ENCODE results near the gene WFDC1. TPM values are rescaled to one million over a fixed set of nuclear protein-coding genes. Genes with fewer than 3 reads are reported as not detected.
"Not testable (repeated sequence)": the region's sequence is repeated elsewhere in the genome, so short reads cannot be mapped to it uniquely, and the experiment has no call there.

The WFDC1 gene
- polyA plus RNA-seq, 1 donor from 2014 or later = not detected

DNA sequence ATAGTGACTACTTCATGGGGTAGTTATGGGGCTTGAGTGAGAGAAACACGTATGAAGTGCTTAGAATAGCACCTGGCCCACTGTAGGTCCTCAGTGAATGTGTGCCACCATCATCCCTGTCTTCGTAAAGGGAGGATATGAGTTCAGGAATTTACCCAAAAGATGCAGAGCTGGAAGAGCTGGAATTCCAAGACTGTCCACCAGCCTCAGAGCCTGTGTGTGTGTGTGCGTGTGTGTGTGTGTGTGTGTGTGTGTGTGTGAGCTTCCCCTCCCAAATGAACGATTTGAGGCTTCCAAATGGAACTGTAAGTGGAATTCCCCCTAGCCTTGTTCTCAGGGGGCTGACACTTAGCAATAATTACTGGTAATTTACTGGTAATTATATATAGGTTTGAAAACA is 27.3 kb downstream of the WFDC1 start:
- no peak overlapping the region for H3K4me3 Mint-ChIP-seq
- H3K36me3 Mint-ChIP-seq = no peaks in the 10 kb centered on the region
- H3K27me3 Mint-ChIP-seq = no peaks in the 10 kb centered on the region
- H3K27ac Mint-ChIP-seq = no peak overlapping the region
- peaks cover 3 to 10% (median 4%) of the 10 kb centered on the region in 3 donors for H3K9me3 Mint-ChIP-seq
- no peaks in the 10 kb centered on the region for H3K4me1 Mint-ChIP-seq

- Mint-ChIP-seq H3K4me3 (no peak overlapping the region), H3K27ac (no peak overlapping the region), H3K9me3 (peaks cover 3 to 10% (median 4%) of the 10 kb centered on the region in 3 donors), H3K36me3 (no peaks in the 10 kb centered on the region), H3K27me3 (no peaks in the 10 kb centered on the region), H3K4me1 (no peaks in the 10 kb centered on the region)
These were observed 28.1 kb downstream of the WFDC1 start for GRCh38 chr16:84322749-84323148.

GRCh38 chr16:84323606-84324005 is 28.9 kb downstream of the WFDC1 start:
- Mint-ChIP-seq H3K27me3 (no peaks in the 10 kb centered on the region), H3K9me3 (peaks cover 3 to 5% (median 4%) of the 10 kb centered on the region in 3 donors), H3K27ac (no peak overlapping the region), H3K4me3 (no peak overlapping the region), H3K36me3 (peaks cover 1% of the 10 kb centered on the region), H3K4me1 (no peaks in the 10 kb centered on the region)

GRCh38 chr16:84324434-84325262 is 30.0 kb downstream of the WFDC1 start:
- Mint-ChIP-seq H3K27me3 (no peaks in the 10 kb centered on the region), H3K27ac (no peak overlapping the region), H3K36me3 (peaks cover 1% of the 10 kb centered on the region), H3K9me3 (no peaks in the 10 kb centered on the region), H3K4me3 (no peak overlapping the region), H3K4me1 (no peaks in the 10 kb centered on the region)

DNA sequence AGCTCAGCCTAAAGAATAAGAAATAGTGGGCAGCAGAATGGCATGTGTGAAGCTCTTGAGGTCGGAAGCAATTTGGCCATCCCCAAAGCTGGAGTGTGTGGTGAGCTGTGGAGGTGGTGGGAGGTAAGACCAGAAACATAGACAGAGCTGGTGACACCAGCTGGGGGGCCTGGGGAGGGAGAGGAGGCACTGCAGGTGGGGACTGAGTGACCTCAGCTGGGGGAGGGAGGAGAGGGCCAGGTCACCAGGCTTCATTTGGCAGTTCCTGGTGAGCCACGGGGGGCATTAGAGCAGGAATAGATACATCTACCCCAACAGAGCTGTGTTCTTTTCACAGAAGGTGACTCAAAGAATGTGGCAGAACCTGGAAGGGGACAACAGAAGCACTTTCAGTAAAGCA is 31.9 kb downstream of the WFDC1 start:
- H3K4me1 Mint-ChIP-seq = no peaks in the 10 kb centered on the region
- H3K4me3 Mint-ChIP-seq = no peak overlapping the region
- H3K9me3 Mint-ChIP-seq = no peaks in the 10 kb centered on the region
- no peak overlapping the region for H3K27ac Mint-ChIP-seq
- H3K36me3 Mint-ChIP-seq = peaks cover 1% of the 10 kb centered on the region
- peaks cover 3% of the 10 kb centered on the region for H3K27me3 Mint-ChIP-seq

- no peak overlapping the region for H3K27ac Mint-ChIP-seq
- peaks cover 9% of the 10 kb centered on the region for H3K27me3 Mint-ChIP-seq
- H3K4me1 Mint-ChIP-seq = no peaks in the 10 kb centered on the region
- peaks cover 1% of the 10 kb centered on the region for H3K36me3 Mint-ChIP-seq
- H3K4me3 Mint-ChIP-seq = no peak overlapping the region
- H3K9me3 Mint-ChIP-seq = peaks cover 0 to 2% (median 0%) of the 10 kb centered on the region in 3 donors
These were observed 33.3 kb downstream of the WFDC1 start for GRCh38 chr16:84327926-84328505.

DNA sequence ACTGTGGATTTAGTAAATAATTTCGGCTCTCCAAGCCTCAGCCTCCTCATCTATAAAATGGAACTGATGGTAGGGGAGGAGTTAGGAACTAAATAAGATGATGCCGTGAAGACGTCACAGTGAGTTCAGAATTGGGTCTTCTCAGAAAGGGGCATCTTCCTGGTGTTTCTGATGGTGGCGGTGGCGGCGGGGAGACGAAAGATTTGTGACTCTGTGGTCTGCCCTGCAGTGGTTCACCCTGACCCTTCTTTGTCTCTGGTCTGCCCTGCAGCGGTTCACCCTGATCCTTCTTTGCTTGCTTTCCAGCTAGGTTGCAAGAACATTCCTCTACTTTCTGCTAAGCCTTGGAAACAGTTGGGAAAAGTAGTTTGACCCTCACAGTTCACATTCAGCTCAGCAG is 34.3 kb downstream of the WFDC1 start:
- Mint-ChIP-seq H3K9me3 (peaks cover 0 to 2% (median 2%) of the 10 kb centered on the region in 3 donors), H3K4me3 (no peak overlapping the region), H3K27me3 (peaks cover 9% of the 10 kb centered on the region), H3K27ac (no peak overlapping the region), H3K4me1 (no peaks in the 10 kb centered on the region), H3K36me3 (peaks cover 1% of the 10 kb centered on the region)

- Mint-ChIP-seq H3K27me3 (peaks cover 9% of the 10 kb centered on the region), H3K4me3 (no peak overlapping the region), H3K4me1 (no peaks in the 10 kb centered on the region), H3K27ac (no peak overlapping the region), H3K36me3 (peaks cover 1% of the 10 kb centered on the region), H3K9me3 (peaks cover 2 to 3% (median 2%) of the 10 kb centered on the region in 3 donors)
These were observed 35.4 kb downstream of the WFDC1 start for GRCh38 chr16:84329843-84330684.

- Mint-ChIP-seq H3K27ac (no peak overlapping the region), H3K9me3 (peaks cover 4 to 8% (median 7%) of the 10 kb centered on the region in 3 donors), H3K4me3 (no peak overlapping the region)
These were observed 36.0 kb downstream of the WFDC1 start for GRCh38 chr16:84330685-84331050.

DNA sequence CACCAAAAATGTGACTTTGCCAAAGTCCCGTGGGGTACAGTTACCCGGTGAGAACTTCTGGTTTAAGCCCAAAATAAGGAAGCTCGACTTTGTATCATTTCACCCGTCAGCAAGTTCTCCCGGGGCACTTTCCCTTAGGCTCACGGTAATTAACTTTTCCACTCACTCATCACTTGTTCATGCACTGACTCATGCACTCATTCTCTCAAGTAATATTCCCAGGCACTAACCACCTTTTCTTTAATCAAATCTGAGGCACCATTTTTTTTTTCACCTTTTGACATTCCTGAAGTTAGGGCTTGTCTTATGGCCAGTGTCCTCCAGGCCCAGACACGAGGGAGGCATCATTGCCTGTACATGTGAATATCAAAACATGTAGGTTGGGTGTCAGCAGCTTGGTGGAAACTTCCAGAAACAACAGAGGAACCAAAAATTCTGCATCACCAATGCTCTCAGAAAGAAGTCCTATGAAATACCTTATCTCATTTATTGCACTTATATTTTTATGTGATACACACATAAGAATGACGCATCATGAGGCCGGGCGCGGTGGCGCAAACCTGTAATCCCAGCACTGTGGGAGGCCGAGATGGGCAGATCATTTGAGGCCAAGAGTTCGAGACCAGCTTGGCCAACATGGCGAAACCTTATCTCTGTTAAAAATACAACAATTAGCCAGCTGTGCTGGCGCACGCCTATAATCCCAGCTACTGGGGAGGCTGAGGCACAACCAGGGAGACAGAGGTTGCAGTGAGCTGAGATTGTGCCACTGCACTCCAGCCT is 37.5 kb downstream of the WFDC1 start:
- Mint-ChIP-seq H3K36me3 (peaks cover 1% of the 10 kb centered on the region), H3K27ac (no peak overlapping the region), H3K4me1 (no peaks in the 10 kb centered on the region), H3K27me3 (peaks cover 9% of the 10 kb centered on the region), H3K4me3 (no peak overlapping the region), H3K9me3 (peaks cover 6 to 16% (median 12%) of the 10 kb centered on the region in 3 donors)

More at GRCh38 chr16:84330685-84331050, 36.0 kb downstream of the WFDC1 start:
- Mint-ChIP-seq H3K36me3 (peaks cover 1% of the 10 kb centered on the region), H3K27me3 (peaks cover 9% of the 10 kb centered on the region), H3K4me1 (no peaks in the 10 kb centered on the region)

- Mint-ChIP-seq H3K27me3 (peaks cover 11% of the 10 kb centered on the region), H3K4me1 (no peaks in the 10 kb centered on the region), H3K27ac (no peak overlapping the region)
These were observed 38.5 kb downstream of the WFDC1 start for GRCh38 chr16:84332975-84333684.

GRCh38 chr16:84334058-84334457 is 39.4 kb downstream of the WFDC1 start:
- H3K4me1 Mint-ChIP-seq = no peaks in the 10 kb centered on the region
- H3K36me3 Mint-ChIP-seq = no peaks in the 10 kb centered on the region
- H3K4me3 Mint-ChIP-seq = no peak overlapping the region
- H3K9me3 Mint-ChIP-seq = peaks cover 6 to 20% (median 12%) of the 10 kb centered on the region in 3 donors
- no peak overlapping the region for H3K27ac Mint-ChIP-seq
- H3K27me3 Mint-ChIP-seq = peaks cover 11% of the 10 kb centered on the region

More at GRCh38 chr16:84332975-84333684, 38.5 kb downstream of the WFDC1 start:
- peaks cover 6 to 20% (median 12%) of the 10 kb centered on the region in 3 donors for H3K9me3 Mint-ChIP-seq
- no peak overlapping the region for H3K4me3 Mint-ChIP-seq
- H3K36me3 Mint-ChIP-seq = peaks cover 1% of the 10 kb centered on the region

DNA sequence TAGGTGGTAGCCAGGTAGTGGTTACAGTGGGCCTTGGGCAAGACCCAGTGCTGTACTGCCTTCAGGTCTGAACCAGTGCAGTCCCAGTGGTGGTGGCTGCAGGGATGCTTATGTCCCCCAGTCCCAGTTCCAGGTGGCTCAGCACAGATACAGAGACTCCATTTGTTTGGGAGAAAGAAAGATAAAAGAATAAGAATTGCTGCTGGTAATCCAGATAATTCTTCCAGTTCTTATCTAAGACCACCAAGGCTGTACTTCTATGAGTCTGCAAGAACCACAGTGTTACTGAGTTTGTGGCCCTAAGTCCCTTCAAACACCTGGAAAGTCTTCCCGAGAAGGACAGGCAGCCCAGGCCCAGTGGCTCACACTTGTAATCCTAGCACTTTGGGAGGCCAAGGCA is 39.8 kb downstream of the WFDC1 start:
- Mint-ChIP-seq H3K9me3 (peaks cover 6 to 20% (median 15%) of the 10 kb centered on the region in 3 donors), H3K27me3 (peaks cover 11% of the 10 kb centered on the region), H3K4me3 (no peak overlapping the region), H3K4me1 (no peaks in the 10 kb centered on the region), H3K36me3 (no peaks in the 10 kb centered on the region), H3K27ac (no peak overlapping the region)

GRCh38 chr16:84337236-84337635 is 42.6 kb downstream of the WFDC1 start:
- H3K36me3 Mint-ChIP-seq, H3K4me1 Mint-ChIP-seq, H3K27ac Mint-ChIP-seq, H3K4me3 Mint-ChIP-seq, H3K27me3 Mint-ChIP-seq: not testable (repeated sequence)
- H3K9me3 Mint-ChIP-seq = peaks cover 6 to 20% (median 15%) of the 10 kb centered on the region in 3 donors
